ENCODE results near the gene ZBTB5. TPM values are rescaled to one million over a fixed set of nuclear protein-coding genes. Genes with fewer than 3 reads are reported as not detected.
A peak's percentile ranks its signal among the peaks of the same experiment; 100 is the strongest.

Gene ZBTB5
- total RNA-seq, 1 experiment from 2014 or later = 9.1 TPM

DNA sequence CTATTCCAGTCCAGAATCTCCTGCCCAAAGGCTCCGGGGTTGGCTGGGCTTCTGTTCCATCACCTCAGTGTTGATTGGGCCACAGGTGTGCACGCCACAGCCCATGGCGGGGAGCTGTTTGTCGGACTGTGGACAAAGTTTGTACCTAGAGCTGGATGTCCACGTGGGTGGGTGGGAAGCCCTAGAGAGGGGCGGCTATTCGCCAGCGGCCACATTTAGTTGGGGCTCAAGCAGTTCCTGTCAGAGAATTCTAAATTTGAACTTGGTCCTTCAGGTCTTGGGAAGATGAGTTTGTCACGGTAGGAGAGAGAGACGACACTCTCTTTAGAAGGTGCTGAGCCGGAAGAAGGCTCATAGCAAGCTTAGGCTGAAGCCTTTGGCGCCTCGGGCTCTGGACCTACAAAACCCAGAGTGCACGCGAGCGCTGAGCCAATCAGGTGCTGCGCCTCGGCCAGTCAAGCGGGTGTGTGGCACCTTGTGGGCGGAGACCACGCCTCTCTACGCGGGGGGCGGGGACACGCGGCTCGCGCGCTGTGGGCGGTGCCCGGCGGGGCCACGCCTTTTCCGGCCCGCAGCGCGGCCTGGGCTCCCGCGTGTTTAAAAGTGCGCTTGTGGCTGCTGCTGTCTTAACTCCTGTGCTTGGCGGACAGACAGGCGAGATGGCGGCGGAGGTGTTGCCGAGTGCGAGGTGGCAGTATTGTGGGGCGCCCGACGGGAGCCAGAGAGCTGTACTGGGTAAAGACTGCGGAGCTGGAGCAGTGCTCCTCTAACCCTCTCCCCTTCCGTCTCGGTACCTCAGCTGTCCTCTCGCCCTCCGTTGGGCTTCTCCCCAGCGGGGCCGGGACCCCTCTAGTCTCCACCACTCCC, 20.4 kb upstream of the ZBTB5 start, which contains the start of gene POLR1E:
Gene POLR1E, plus strand, starts transcription at position 560 of the 867 bp plus-strand sequence. Its CDS starts 100 bp downstream, at position 660.
- no peak within 1 kb of the TSS for H3K4ac ChIP-seq (ENCODE audit: low read depth, low read length)
- peaks cover 11% of the 10 kb centered on the region; the same call in 1 of the 2 replicates for H3K79me2 ChIP-seq (ENCODE audit: insufficient read depth, low read length)
- H3K4me3 Mint-ChIP-seq = peak within 1 kb of the TSS; percentile 88 to 96
- H4K91ac ChIP-seq (ENCODE audit: insufficient read length, low read depth, low read length) = no peak within 1 kb of the TSS
- H3K4me2 ChIP-seq (ENCODE audit: insufficient read depth, insufficient read length, low read length) = peak within 1 kb of the TSS; percentile 98
- H3T11ph ChIP-seq (ENCODE audit: low read length) = no peak within 1 kb of the TSS
- H3K9me3 Mint-ChIP-seq = no peaks in the 10 kb centered on the region
- H3K27me3 Mint-ChIP-seq (ENCODE audit: low read depth) = no peaks in the 10 kb centered on the region; the same call in 1 of the 2 replicates
- TF ChIP-seq, protein P1, sequence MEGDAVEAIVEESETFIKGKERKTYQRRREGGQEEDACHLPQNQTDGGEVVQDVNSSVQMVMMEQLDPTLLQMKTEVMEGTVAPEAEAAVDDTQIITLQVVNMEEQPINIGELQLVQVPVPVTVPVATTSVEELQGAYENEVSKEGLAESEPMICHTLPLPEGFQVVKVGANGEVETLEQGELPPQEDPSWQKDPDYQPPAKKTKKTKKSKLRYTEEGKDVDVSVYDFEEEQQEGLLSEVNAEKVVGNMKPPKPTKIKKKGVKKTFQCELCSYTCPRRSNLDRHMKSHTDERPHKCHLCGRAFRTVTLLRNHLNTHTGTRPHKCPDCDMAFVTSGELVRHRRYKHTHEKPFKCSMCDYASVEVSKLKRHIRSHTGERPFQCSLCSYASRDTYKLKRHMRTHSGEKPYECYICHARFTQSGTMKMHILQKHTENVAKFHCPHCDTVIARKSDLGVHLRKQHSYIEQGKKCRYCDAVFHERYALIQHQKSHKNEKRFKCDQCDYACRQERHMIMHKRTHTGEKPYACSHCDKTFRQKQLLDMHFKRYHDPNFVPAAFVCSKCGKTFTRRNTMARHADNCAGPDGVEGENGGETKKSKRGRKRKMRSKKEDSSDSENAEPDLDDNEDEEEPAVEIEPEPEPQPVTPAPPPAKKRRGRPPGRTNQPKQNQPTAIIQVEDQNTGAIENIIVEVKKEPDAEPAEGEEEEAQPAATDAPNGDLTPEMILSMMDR (conservative IDR thresholded peaks at IDR 0.05) = no peak
- H2BK120ac ChIP-seq (ENCODE audit: low read depth, low read length, poor library complexity, severe bottlenecking) = no peak within 1 kb of the TSS
- no peak within 1 kb of the TSS for H2BK15ac ChIP-seq (ENCODE audit: low read depth, low read length)
- no peak within 1 kb of the TSS for H2BK5ac ChIP-seq (ENCODE audit: insufficient read length, low read length)
- H4K5ac ChIP-seq (ENCODE audit: insufficient read length, low read depth, low read length) = no peak within 1 kb of the TSS
- no peak within 1 kb of the TSS for H4K8ac ChIP-seq (replicated peaks; ENCODE audit: insufficient read length, low read depth, low read length)
- no peaks in the 10 kb centered on the region for H4K20me1 ChIP-seq (ENCODE audit: control insufficient read depth, insufficient read depth, insufficient read length)
- peak; percentile 98 for DNase-seq
- WGBS (ENCODE audit: extremely low coverage, insufficient read length, low lambda C conversion rate) = no CpG with 5 or more reads among the region's 56 CpGs
- no peak within 1 kb of the TSS for H2AK5ac ChIP-seq (ENCODE audit: insufficient read length, low read length)
- no peaks in the 10 kb centered on the region for H3K27me3 ChIP-seq (ENCODE audit: insufficient read depth, low read length)
- peaks cover 8% of the 10 kb centered on the region for H3K4me1 ChIP-seq (ENCODE audit: insufficient read depth, low read length)
- peak within 1 kb of the TSS; percentile 65 to 98 (median 92); a peak in 6 of 7 replicates for H3K27ac Mint-ChIP-seq
- no peak within 1 kb of the TSS for H3K56ac ChIP-seq (ENCODE audit: insufficient read length, low read depth, low read length)
- H3K9me3 ChIP-seq (ENCODE audit: control insufficient read depth, low read depth, low read length) = no peaks in the 10 kb centered on the region
- peaks cover 13 to 35% (median 27%) of the 10 kb centered on the region in 3 experiments for H3K36me3 Mint-ChIP-seq (ENCODE audit: insufficient read depth in 1 of 3, low read depth in 3 of 3)
- no peak within 1 kb of the TSS for H3K18ac ChIP-seq (ENCODE audit: insufficient read length, low read depth, low read length)
- H3K23ac ChIP-seq (ENCODE audit: insufficient read length, low read depth, low read length) = no peak within 1 kb of the TSS
- peaks cover 14% of the 10 kb centered on the region for H3K79me1 ChIP-seq (ENCODE audit: insufficient read depth, low read depth, low read length, poor library complexity, severe bottlenecking)
- no peak within 1 kb of the TSS for H3K27ac ChIP-seq (ENCODE audit: insufficient read length, low read depth, low read length)
- no peak within 1 kb of the TSS for H2AFZ ChIP-seq (ENCODE audit: low read length)
- H3K23me2 ChIP-seq (ENCODE audit: insufficient read length, low read depth, low read length, poor library complexity, severe bottlenecking) = peaks cover 9% of the 10 kb centered on the region
- peak within 1 kb of the TSS; percentile 59 for H3K9ac ChIP-seq (ENCODE audit: extremely low read depth, insufficient read length, low read length)
- no peak within 1 kb of the TSS for H2BK12ac ChIP-seq (ENCODE audit: insufficient read length, low read depth, low read length)
- peak within 1 kb of the TSS; percentile 73 for H3K14ac ChIP-seq (ENCODE audit: insufficient read depth, low read length)
- H3K4me1 Mint-ChIP-seq = peaks cover 23 to 26% of the 10 kb centered on the region in 2 experiments
- H2BK20ac ChIP-seq (ENCODE audit: low read depth, low read length, poor library complexity, severe bottlenecking) = no peak within 1 kb of the TSS

All from H9 (cell line).